ENCODE results near the gene PACSIN2.

PACSIN2 gene

GRCh38 chr22:42905702-42906183 is 109.2 kb downstream of the PACSIN2 start:
- Histone ChIP-seq H3K27me3 (no peaks in the 10 kb centered on the region), H3K9me3 (no peaks in the 10 kb centered on the region), H3K4me1 (peaks cover 0 to 94% (median 74%) of the 10 kb centered on the region in 4 donors), H3K4me3 (no peak overlapping the region), H3K36me3 (peaks cover 0 to 41% (median 17%) of the 10 kb centered on the region in 3 donors), H3K27ac (peak overlapping the region; percentile 78 to 87)
- no peak for TF ChIP-seq CTCF (IDR thresholded peaks at IDR 0.05)
- DNase-seq = peak; percentile 37 to 87
- intact Hi-C loops (cut with DNase I; ENCODE audit: low total_unique reads) = loop anchor here (10.0 kb wide), 2 partner anchors 59 to 109 kb away; partner anchors contain the start of gene PACSIN2

DNA sequence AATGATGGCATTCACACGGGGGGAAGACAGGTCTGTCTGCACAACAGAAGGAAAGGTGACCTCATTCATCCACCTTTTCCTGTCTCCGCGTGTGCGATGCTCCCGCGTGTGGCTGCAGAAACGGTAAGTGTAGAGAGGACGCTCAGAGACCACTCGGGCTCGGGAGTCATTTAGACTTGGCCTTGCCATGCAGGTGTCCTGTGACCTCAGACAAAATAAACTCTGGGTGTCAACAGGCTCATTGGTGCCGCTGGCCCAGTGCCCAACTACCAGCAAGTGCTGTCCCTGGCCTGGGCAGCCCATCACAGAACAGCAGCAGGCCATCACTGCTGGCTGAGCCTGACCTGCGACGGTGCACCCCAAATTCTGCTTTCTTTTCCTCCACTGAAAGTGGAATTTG is 109.7 kb downstream of the PACSIN2 start:
- peaks cover 0 to 37% (median 11%) of the 10 kb centered on the region in 3 donors for H3K36me3 ChIP-seq
- no peaks in the 10 kb centered on the region for H3K27me3 ChIP-seq
- intact Hi-C loops (cut with DNase I; ENCODE audit: low total_unique reads) = loop anchor here (10.0 kb wide), 2 partner anchors 60 to 110 kb away; partner anchors contain the start of gene PACSIN2
- no peak for DNase-seq
- H3K4me3 ChIP-seq = no peak overlapping the region
- H3K4me1 ChIP-seq = peaks cover 0 to 89% (median 73%) of the 10 kb centered on the region in 4 donors
- TF ChIP-seq CTCF (IDR thresholded peaks at IDR 0.05) = no peak
- H3K27ac ChIP-seq = peak overlapping the region; percentile 78 to 87
- no peaks in the 10 kb centered on the region for H3K9me3 ChIP-seq

DNA sequence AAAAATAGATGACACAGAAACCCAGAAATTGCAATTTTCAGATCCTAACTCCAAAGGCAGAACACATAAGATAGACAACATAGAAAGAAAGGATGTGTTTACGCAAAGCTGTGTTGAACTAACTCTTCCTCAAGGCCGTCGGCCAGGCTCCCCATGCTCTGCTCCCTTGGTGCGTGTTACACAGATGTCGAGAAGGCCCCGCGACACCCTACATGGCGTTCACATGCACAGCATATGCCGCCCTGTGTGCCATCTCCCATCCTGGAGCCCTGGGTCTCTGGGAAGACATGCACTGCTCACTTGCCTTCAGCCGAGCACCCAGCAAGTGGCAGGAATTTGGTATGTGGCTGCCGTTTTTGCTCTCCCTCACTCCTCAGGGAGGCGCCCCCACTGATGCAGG is 110.9 kb downstream of the PACSIN2 start:
- no peak for DNase-seq
- peaks cover 0 to 78% (median 67%) of the 10 kb centered on the region in 4 donors for H3K4me1 ChIP-seq
- H3K36me3 ChIP-seq = peaks cover 0 to 33% (median under 1%) of the 10 kb centered on the region in 3 donors
- no peaks in the 10 kb centered on the region for H3K27me3 ChIP-seq
- peak overlapping the region; percentile 78 to 87 for H3K27ac ChIP-seq
- H3K4me3 ChIP-seq = no peak overlapping the region
- intact Hi-C loops (cut with DNase I; ENCODE audit: low total_unique reads) = loop anchor here (10.0 kb wide), 2 partner anchors 61 to 111 kb away; partner anchors contain the start of gene PACSIN2
- TF ChIP-seq CTCF (IDR thresholded peaks at IDR 0.05) = no peak
- no peaks in the 10 kb centered on the region for H3K9me3 ChIP-seq

DNA sequence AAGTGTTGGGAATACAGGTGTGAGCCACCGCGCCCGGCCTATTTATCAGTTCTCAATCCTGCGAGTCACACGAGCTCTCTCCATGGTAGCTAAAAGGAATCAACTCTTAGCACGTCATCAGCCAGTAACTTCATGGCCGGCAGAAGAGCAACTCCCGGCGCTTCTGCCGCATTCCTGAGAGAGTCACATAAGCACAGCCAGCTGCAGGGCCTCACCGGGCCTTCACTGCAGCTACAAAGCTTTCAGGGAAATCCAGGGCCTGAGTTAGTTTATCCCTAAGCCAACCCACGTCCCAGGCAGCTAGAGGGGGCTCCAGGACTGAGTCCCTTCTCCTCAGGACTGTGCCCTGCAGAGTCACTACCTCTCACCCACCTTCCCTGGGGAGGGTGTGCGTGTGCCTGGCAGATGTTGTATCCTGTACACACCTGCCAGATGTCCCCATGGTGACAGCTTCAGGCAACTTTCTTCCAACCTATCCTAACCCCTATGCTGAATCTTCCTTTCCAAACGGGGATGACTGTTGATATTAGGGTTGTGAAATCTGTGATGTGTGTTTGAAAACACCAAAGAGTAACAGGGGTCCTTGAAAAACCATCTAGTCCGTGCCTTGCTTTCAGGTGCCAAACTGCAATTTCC is 112.0 kb downstream of the PACSIN2 start:
- H3K27ac ChIP-seq = peak overlapping the region; percentile 8 to 13
- intact Hi-C loops (cut with DNase I; ENCODE audit: low total_unique reads) = loop anchor here (10.0 kb wide), 2 partner anchors 62 to 112 kb away; partner anchors contain the start of gene PACSIN2
- DNase-seq = no peak
- H3K9me3 ChIP-seq = no peaks in the 10 kb centered on the region
- TF ChIP-seq CTCF (IDR thresholded peaks at IDR 0.05) = no peak
- H3K27me3 ChIP-seq = no peaks in the 10 kb centered on the region
- H3K4me3 ChIP-seq = no peak overlapping the region
- H3K4me1 ChIP-seq = peaks cover 0 to 67% (median 57%) of the 10 kb centered on the region in 4 donors
- peaks cover 0 to 31% (median 0%) of the 10 kb centered on the region in 3 donors for H3K36me3 ChIP-seq

DNA sequence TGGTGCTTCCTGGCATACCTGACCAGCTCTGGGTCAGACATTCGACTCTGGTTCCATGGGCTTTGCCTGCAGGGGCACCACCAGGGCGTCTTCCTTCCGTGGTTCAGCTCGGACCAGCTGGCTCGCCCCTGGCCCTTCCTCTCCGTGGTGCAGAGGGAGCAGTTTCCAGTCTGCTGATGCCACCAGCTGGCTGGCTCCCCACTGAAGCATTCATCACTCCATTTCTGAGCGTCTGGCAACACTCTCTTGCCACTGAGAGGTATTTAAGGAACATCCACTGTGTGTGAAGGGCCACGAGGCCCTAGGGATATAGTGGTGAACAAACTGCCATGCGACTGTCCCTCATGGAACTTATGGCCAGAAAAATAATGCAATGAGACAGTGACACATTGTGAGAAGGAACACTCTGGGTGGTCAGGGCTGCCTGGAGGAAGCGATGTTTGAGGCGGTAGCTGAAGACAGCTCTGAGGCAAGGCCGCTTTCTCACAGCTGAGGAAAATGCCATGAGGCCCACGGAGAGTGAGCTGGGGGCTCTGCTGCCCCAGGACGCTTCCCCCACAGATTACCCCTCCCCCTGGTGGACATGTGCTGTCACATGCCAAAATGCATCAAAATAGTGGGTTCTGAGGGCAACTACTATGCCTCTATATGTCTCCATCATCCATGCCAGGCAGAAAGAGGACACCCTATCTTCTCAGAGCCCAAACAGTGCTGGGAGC is 113.0 kb downstream of the PACSIN2 start:
- H3K36me3 ChIP-seq = peaks cover 0 to 31% (median 0%) of the 10 kb centered on the region in 3 donors
- H3K4me1 ChIP-seq = peaks cover 0 to 58% (median 48%) of the 10 kb centered on the region in 4 donors
- H3K27ac ChIP-seq = peak overlapping the region; percentile 33 to 50
- intact Hi-C loops (cut with DNase I; ENCODE audit: low total_unique reads) = loop anchor here (10.0 kb wide), 2 partner anchors 63 to 113 kb away; partner anchors contain the start of gene PACSIN2
- H3K9me3 ChIP-seq = no peaks in the 10 kb centered on the region
- no peak for DNase-seq
- TF ChIP-seq CTCF (IDR thresholded peaks at IDR 0.05) = peak in 1 of 2 experiments; percentile 6
- H3K27me3 ChIP-seq = no peaks in the 10 kb centered on the region
- no peak overlapping the region for H3K4me3 ChIP-seq
